Erythroblast (primary cell): Measurements from ENCODE around the gene FABP1.

Experiments
- GATA1 ChIP-seq: IDR thresholded peaks from 2 replicates; pipeline ENCODE4 v1.6.1; 2011; ENCODE audit warnings: low read depth, mild to moderate bottlenecking, control low read depth, low read length, moderate library complexity
- POLR2A ChIP-seq: IDR thresholded peaks from 2 replicates; pipeline ENCODE4 v1.6.1; 2011; ENCODE audit warnings: mild to moderate bottlenecking, low read length

DNA sequence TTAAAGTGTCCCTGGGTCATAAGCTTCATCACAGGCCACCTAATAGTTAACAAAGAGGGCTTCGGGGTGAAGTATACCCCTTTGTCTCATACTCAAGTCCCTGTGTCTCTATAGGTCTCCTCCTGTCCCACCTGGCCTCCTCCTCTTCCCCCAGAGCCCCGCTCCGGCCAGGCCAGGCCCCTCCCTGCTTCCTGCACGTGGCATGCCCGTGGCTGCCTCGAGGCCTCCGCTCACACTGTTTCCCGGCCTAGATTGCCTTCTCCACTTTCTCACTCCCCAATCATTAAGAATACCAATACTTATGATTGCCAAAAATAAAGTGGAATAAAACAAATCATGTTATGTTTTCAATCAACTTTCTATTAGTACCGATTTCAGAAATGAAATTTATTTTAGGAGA lies 41.5 kb downstream of the FABP1 start:
- TF ChIP-seq POLR2A (no peak), GATA1 (no peak)
